Measurements from ENCODE around the gene RDH14.
A peak's percentile ranks its signal among the peaks of the same experiment; 100 is the strongest.

RDH14 gene

DNA sequence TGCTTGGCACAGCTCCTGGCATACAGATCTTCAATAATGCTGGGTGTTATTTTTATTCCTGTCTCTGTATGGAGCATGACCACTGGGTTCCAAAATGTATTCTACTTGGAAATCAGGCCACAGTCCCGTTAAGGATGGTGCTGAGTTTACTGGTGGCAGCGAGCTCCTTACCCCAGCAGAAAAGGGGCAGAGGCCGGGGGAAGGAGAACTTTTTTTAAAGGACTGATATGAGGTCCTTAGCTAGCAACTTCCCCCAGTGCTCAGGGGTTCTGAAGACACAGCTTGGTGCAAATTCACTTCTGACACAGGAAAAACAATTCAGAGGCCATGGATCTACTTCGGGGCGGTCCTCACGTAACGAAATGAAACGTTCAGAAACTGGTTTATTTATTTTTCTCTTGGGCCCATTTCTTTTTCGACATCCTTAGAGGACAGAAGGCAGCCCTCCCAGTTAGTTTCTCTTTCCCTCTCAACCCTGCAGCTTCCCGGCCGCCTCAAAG is 872 bp downstream of the RDH14 start:
- DNase-seq, result no peak

GRCh38 chr2:18558458-18558857 is 2.0 kb downstream of the RDH14 start:
- DNase-seq, result no peak

GRCh38 chr2:18557121-18557520 is 3.3 kb downstream of the RDH14 start:
- DNase-seq, result no peak

- no peak for DNase-seq
Observed at GRCh38 chr2:18552351-18553077, 7.9 kb downstream of the RDH14 start.

DNA sequence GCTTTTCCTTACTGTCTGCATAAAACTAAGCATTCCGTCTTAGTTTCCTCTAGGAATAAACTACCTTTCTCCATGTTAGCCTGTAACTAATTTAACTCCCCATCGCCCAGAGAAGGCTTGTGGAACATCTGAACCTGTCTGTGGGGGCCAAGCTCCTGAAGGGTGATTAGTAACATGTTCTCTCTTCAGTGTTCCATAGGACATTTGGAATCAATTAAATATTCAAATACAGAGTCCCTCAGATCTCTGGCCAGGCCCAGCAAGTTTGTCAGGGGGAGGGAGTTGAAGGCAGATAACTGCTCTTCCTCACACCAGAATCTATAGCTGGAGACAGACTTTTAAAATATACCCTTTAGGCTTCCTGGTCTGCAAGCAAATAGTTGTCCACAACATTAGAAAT is 8.8 kb downstream of the RDH14 start:
- no peak for DNase-seq

DNA sequence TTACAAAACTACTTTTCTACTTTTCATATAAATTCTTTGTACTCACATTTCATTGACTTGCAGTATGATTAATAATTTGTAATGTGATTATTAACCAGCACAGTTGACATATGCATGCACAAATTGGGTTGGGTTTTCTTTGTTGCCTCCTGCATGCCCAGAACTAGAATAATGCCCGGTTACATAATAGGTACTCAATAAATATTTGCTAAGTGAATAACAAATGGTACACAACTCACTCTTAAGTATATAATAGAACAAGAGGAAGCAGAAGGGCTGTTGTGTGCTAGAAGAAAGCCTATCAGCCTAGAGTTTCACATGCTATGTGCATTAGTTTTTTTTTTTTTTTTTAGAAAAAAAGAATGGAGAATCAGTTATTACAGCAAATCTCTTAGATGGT is 9.3 kb downstream of the RDH14 start:
- no peak for DNase-seq

DNA sequence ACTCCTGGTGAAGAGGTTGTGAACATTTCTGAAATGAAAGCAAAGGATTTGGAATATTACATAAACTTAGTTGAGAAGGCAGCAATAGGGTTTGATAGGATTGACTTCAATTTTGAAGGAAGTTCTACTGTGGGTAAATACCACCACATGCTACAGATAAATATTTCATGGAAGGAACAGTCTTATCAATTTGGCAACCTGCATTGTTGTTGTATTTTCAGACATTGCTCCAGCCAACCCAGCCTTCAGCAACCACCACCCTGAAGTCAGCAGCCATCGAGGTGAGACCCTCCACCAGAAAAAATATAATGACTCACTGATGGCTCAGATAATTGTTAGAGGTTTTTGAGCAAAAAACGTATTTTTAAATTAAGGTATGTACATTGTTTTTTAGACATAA is 10.0 kb downstream of the RDH14 start:
- DNase-seq, result no peak

DNA sequence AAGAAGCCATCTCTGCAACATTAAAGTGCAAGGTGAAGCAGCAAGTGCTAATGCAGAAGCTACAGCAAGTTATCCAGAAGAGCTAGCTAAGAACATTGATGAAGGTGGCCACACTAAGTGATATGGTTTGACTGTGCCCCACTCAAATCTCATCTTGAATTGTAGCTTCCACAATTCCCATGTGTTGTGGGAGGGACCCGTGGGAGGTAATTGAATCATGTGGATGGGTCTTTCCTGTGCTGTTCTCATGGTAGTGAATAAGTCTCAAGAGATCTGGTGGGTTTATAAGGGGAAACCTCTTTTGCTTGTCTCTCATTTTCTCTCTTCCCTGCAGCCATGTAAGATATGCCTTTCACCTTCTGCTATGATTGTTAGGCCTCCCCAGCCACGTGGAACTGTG is 11.4 kb downstream of the RDH14 start:
- no peak for DNase-seq

DNA sequence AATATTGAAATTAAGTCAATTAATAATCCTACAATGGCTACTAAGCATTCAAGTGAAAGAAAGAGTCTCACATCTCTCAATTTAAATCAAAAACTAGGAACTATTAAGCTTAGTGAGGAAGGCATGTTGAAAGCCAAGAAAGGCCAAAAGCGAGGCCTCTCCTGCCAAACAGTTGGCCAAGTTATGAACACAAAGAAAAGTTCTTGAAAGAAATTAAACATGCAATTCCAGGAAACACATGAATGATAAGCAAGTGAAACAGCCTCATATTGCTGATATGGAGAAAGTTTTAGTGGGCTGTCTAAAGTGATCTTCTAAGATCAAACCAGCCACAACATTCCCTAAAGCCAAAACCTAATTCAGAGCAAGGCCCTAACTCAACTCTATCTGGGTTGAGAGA is 11.8 kb downstream of the RDH14 start:
- DNase-seq, result no peak

- DNase-seq, result no peak
Observed at GRCh38 chr2:18546567-18546966, 13.9 kb downstream of the RDH14 start.

- DNase-seq, result no peak
Observed at GRCh38 chr2:18545384-18545783, 15.1 kb downstream of the RDH14 start.

DNA sequence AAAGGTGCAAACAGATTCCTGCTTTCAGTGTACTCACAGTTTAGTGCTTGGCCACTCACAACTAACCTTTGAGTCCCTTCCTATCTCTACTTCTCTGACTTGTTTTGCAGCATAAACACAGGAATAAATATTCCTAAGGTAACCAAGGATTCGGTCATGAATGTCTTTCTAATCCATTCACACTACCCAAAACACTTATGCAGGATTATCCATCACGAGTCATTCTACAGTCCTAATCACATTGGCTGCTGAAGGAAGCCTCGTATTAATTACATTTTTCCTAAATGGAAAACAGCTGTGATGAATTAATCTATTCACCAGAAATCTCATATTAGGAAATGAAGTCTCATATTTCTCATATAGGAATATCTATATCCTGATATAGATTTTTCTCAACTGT is 16.3 kb downstream of the RDH14 start:
- DNase-seq, result no peak

- DNase-seq, result no peak
Observed at GRCh38 chr2:18540872-18541271, 19.6 kb downstream of the RDH14 start.

DNA sequence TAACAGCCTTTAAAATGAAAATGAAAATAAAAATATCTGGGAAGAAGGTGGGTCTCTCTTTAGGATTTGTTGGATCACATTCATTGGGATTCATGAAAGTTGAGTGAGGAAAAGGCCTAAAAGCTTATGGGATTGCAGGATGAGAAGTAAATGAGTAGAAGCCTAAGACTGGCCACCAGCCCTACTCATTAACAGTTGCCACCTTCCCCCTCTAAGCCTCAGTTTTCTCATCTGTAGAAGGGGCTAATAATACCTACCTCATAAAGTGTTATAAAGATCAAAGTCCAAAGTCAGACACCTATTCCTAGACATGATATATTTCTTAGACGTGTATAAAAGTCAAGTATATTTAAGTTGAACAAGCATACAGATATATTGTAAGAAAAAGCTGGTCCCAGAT is 23.8 kb downstream of the RDH14 start:
- no peak for DNase-seq

- no peak for DNase-seq
Observed at GRCh38 chr2:18536100-18536499, 24.4 kb downstream of the RDH14 start.

DNA sequence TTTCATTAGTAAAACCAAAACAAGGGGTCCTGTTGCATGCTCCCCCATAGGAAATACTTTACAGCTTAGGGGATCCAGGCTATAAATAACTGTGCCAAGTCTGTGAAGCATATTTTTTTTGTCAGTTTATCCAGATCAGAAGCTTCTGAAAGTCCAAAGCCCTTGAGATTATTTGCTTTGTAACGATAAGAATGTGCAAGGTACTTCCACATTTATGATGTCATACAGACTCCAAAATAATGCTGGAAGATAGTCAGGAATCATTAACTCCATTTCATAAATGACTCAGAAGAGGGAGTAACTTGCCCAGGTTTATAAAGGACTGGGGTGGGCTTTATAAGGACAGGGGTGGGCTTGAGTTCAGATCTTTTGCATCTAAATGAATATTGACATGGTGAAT is 29.3 kb downstream of the RDH14 start:
- no peak for DNase-seq

- DNase-seq, result no peak
Observed at GRCh38 chr2:18527822-18528221, 32.6 kb downstream of the RDH14 start.

DNA sequence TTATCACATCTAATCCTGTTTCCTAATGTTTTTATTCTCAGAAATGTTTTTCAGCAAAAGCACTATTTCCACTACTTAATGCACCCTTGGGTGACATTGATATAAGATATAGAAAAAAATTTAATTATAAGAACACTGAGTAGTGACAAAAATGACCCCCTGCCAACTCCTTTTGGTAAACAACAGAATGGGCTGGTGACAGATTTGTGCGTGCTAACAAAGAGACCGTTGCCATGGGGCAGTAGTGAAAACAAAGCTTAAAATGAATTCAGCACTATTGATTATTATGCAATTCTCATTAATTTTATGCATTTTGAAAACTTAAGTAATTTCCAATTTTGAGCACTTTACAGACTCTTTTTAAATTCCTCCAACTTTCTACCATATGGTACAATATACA is 33.1 kb downstream of the RDH14 start:
- DNase-seq, result no peak

GRCh38 chr2:18526429-18526828 is 34.0 kb downstream of the RDH14 start:
- DNase-seq, result no peak

- no peak for DNase-seq
Observed at GRCh38 chr2:18525852-18526251, 34.6 kb downstream of the RDH14 start.

DNA sequence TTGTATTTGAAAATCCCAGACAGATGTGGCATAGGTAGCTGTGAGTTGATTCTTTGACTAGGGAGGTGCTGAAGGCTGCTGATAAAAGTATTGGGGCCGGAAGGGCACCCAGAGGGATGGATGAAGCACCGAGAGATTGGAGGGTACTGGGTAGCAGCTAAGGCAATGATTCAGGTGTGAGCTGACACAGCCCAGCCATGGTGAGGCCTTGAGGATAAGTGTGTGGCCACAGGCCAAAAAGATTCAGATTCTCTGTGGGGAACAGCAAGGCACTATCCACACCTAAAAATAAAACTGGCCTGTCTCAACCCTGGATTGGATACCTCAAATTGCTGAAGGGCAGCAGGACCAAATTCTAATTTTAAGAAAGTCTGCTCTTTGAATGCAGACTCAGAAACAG is 35.2 kb downstream of the RDH14 start:
- no peak for DNase-seq

DNA sequence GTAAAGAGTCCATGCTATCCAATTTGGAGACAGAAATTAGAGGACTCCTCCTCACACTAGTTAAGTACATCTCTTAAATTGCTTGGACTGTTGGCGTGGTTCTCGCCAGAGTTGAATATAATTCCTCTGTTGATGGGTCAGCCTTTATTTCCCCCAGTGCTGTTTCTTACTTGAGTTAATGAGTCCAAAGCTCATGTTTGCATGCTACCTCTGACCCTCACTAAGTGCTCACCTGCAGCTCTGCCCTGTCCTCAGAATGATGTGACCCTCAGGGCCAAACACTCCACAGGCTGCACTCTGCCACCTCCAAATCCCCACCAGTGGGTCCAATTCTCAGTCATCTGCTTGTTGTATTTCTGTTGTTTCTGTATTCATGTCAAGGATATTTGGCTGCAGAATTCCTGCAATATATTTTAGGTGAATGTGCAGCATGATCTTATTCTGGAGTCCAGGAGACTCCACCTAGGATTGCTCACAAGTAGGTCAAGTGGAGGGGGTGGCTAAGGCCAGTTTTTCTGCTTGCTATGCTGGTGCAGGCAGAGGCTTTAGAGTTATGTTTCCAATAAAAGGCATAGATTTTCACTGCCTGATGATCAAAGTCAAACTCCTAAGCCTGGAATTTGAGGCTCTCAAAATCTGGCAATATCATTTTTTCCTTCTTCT is 37.8 kb downstream of the RDH14 start:
- DNase-seq, result no peak

DNA sequence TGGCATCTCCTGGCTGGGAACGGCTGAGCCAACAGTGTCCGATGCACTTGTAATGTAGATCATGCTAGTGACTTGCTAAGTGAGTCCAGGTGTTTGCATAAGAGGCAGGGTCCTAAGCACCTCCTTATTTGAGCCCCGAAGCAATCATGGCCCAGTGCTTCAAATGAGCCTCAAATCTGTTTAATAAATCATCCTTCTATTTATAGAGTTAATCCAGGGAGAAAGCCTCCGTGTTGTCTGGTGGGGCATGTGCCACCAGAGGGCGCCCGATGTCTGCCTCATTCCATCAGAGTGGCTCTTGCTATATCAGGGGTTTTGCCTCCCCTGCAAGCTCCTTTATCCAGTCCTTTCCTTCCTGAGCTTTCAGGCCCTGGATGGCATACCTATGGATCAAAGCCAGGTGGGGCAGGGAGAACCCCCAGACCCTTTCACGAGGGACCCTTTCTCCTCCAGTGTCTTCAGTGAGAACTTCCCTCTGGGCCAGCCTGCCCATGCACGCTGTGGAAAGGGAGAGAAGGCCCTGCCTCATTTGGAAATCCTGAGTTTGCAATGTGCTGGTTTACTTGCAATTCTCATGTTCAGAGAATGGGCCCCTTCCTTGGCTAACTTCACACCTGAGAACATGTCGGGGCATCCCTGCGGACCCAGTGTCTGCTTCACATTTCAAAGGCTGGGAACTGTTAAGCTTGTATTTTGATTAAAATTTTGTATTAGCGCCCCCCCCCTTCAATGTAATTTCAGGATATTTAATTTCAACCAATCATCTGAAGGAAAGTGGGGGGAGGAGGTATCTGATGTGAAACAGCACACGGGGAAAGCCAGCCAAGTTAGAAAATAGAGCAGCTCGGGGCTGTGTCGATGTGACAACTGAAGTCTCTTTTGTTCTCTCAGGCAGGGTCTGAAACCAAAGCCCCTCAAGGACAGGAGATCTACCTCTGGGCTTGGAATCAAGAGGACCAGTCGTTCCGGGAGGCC is 39.7 kb downstream of the RDH14 start:
- peak; percentile 10 for DNase-seq
